Stimulated activated CD8-positive, alpha-beta memory T cell treated with anti-CD3 and anti-CD28 coated beads, Interleukin-2, amount 100 ng/mL, for 1 hour (primary cell): ENCODE results near the gene SSTR5.
"Not testable (repeated sequence)": the region's sequence is repeated elsewhere in the genome, so short reads cannot be mapped to it uniquely, and the experiment has no call there.

Experiments used
- DNase-seq, 2 donors: peaks; one replicate each; pipeline ENCODE4 v3.0.0-alpha.2; 2020; ENCODE audit warnings: low read depth in 2 of 2

SSTR5 gene

GRCh38 chr16:1073566-1074378 is 1.2 kb downstream of the SSTR5 start:
- DNase-seq = no peak

- no peak for DNase-seq
These were observed 1.8 kb downstream of the SSTR5 start for GRCh38 chr16:1074379-1074649.

- DNase-seq = no peak
These were observed 3.0 kb downstream of the SSTR5 start for GRCh38 chr16:1075546-1075945.

- DNase-seq = no peak
These were observed 4.4 kb downstream of the SSTR5 start for GRCh38 chr16:1076801-1077576.

GRCh38 chr16:1077877-1078578 is 5.5 kb downstream of the SSTR5 start:
- no peak for DNase-seq

GRCh38 chr16:1078579-1079021 is 6.1 kb downstream of the SSTR5 start:
- no peak for DNase-seq

GRCh38 chr16:1079341-1079740 is 6.8 kb downstream of the SSTR5 start:
- no peak for DNase-seq

- DNase-seq = no peak
These were observed 7.4 kb downstream of the SSTR5 start for GRCh38 chr16:1079786-1080525.

GRCh38 chr16:1080801-1081733 is 8.5 kb downstream of the SSTR5 start:
- no peak for DNase-seq

GRCh38 chr16:1081734-1082265 is 9.3 kb downstream of the SSTR5 start:
- no peak for DNase-seq

- no peak for DNase-seq
These were observed 9.9 kb downstream of the SSTR5 start for GRCh38 chr16:1082266-1082951.

- no peak for DNase-seq
These were observed 10.6 kb downstream of the SSTR5 start for GRCh38 chr16:1082952-1083675.

- DNase-seq = no peak
These were observed 12.4 kb downstream of the SSTR5 start for GRCh38 chr16:1084971-1085370.

GRCh38 chr16:1086443-1086842 is 13.9 kb downstream of the SSTR5 start:
- DNase-seq = not testable (repeated sequence)

GRCh38 chr16:1088295-1089170 is 16.0 kb downstream of the SSTR5 start:
- no peak for DNase-seq

- no peak for DNase-seq
These were observed 16.9 kb downstream of the SSTR5 start for GRCh38 chr16:1089439-1089821.

- DNase-seq = no peak
These were observed 17.5 kb downstream of the SSTR5 start for GRCh38 chr16:1089822-1090619.
